Endodermal cell (in vitro differentiated cells): Measurements from ENCODE around the gene MLLT3. TPM values are rescaled to one million over a fixed set of nuclear protein-coding genes. Genes with fewer than 3 reads are reported as not detected.

Experiments used
- DNase-seq: peaks from one replicate; pipeline ENCODE4 v3.0.0-alpha.2; 2017
- H3K27ac ChIP-seq: 2 replicates; pipeline ENCODE4 v1.5.1; 2013; ENCODE audit warnings: mild to moderate bottlenecking, low read depth, low read length, moderate library complexity
- H3K27me3 ChIP-seq: 2 replicates; pipeline ENCODE4 v1.6.1; 2013; ENCODE audit warnings: mild to moderate bottlenecking, low read length, moderate library complexity; ENCODE audit not compliant: insufficient read depth, control insufficient read depth, poor library complexity, severe bottlenecking
- H3K36me3 ChIP-seq: 2 replicates; pipeline ENCODE4 v1.7.0; 2013; ENCODE audit warnings: mild to moderate bottlenecking, low read length, moderate library complexity; ENCODE audit not compliant: control insufficient read depth, insufficient read depth
- H3K4me1 ChIP-seq: one replicate; pipeline ENCODE4 v1.7.0; 2013; ENCODE audit warnings: low read length; ENCODE audit not compliant: control insufficient read depth, insufficient read depth
- H3K4me3 ChIP-seq: 2 replicates; pipeline ENCODE4 v1.5.1; 2013; ENCODE audit warnings: mild to moderate bottlenecking, low read length, moderate library complexity
- H3K9ac ChIP-seq: 2 replicates; pipeline ENCODE4 v1.6.1; 2013; ENCODE audit warnings: mild to moderate bottlenecking, low read length, moderate library complexity; ENCODE audit not compliant: poor library complexity, severe bottlenecking; ENCODE audit errors: extremely low read depth
- H3K9me3 ChIP-seq: 2 replicates; pipeline ENCODE4 v1.6.1; 2013; ENCODE audit warnings: mild to moderate bottlenecking, low read length, moderate library complexity; ENCODE audit not compliant: control insufficient read depth
- H3K27ac Mint-ChIP-seq: 2 replicates; pipeline ENCODE4 v1.8.0; 2020; ENCODE audit warnings: mixed read lengths
- H3K27me3 Mint-ChIP-seq: 2 replicates; pipeline ENCODE4 v1.8.0; 2021; ENCODE audit warnings: mild to moderate bottlenecking, mixed read lengths; ENCODE audit not compliant: insufficient read depth
- H3K36me3 Mint-ChIP-seq: 2 replicates; pipeline ENCODE4 v1.8.0; 2020; ENCODE audit warnings: low read depth, mixed read lengths
- H3K4me1 Mint-ChIP-seq: 2 replicates; pipeline ENCODE4 v1.8.0; 2020; ENCODE audit warnings: mixed read lengths
- H3K4me3 Mint-ChIP-seq: 2 replicates; pipeline ENCODE4 v1.8.0; 2020; ENCODE audit warnings: mild to moderate bottlenecking, moderate library complexity, mixed read lengths
- H3K9me3 Mint-ChIP-seq: 2 replicates; pipeline ENCODE4 v1.8.0; 2020; ENCODE audit warnings: mild to moderate bottlenecking, mixed read lengths
- CTCF ChIP-seq: fragments of 200-600 bp; sonication (generic); conservative IDR thresholded peaks from 2 replicates; pipeline ENCODE4 v1.5.0; 2021; ENCODE audit warnings: antibody characterized with exemption, mild to moderate bottlenecking
- WGBS, 2 experiments: methylation state at CpG; one replicate each; pipeline versions ENCODE4 v1.1.5 to v1.1.7; 2013; ENCODE audit warnings: missing lambda C conversion rate in 2 of 2, mixed read lengths in 1 of 2; ENCODE audit not compliant: insufficient coverage in 1 of 2, insufficient read length in 1 of 2; 5-methylcytosine and 5-hydroxymethylcytosine counted together
- total RNA-seq, 2 donors: library from RNA; stranded (reverse); fragmentation: NEBNext Ultra II Directional in 1 of 2; extraction: Animal tissue kit (Norgen Biotek cat#: 25700) in 1 of 2; gene quantifications; 2 replicates in 1 of 2; 3 replicates in 1 of 2; pipeline ENCODE4 v1.2.1, GENCODE V29; 2021

The MLLT3 gene
- total RNA-seq, 2 donors from 2014 or later, result 5.5 to 12.2 TPM

- WGBS, 2 experiments, result 94 to 100% methylated on average over 3 to 5 of the region's 5 CpGs
- H3K27ac ChIP-seq, result no peak overlapping the region
- Mint-ChIP-seq H3K27ac (no peak overlapping the region), H3K9me3 (no peaks in the 10 kb centered on the region), H3K27me3 (no peaks in the 10 kb centered on the region), H3K4me3 (no peak overlapping the region), H3K4me1 (peaks cover 24% of the 10 kb centered on the region), H3K36me3 (no peaks in the 10 kb centered on the region)
- H3K36me3 ChIP-seq, result peaks cover 6% of the 10 kb centered on the region
- peaks cover 5% of the 10 kb centered on the region for H3K4me1 ChIP-seq
- H3K4me3 ChIP-seq, result no peak overlapping the region
- H3K9me3 ChIP-seq, result no peaks in the 10 kb centered on the region
- no peaks in the 10 kb centered on the region for H3K27me3 ChIP-seq
- no peak for DNase-seq
- H3K9ac ChIP-seq, result no peak overlapping the region
- TF ChIP-seq CTCF, result no peak
Observed at GRCh38 chr9:20358207-20358606, 264.1 kb downstream of the MLLT3 start.

- no peaks in the 10 kb centered on the region for H3K27me3 Mint-ChIP-seq
- Histone ChIP-seq H3K27ac (peak overlapping the region; percentile 72), H3K9ac (no peak overlapping the region), H3K4me3 (peak overlapping the region; percentile 64), H3K9me3 (no peaks in the 10 kb centered on the region), H3K36me3 (peaks cover 6% of the 10 kb centered on the region), H3K4me1 (no peaks in the 10 kb centered on the region), H3K27me3 (no peaks in the 10 kb centered on the region)
- H3K27ac Mint-ChIP-seq, result no peak overlapping the region
- peaks cover 23% of the 10 kb centered on the region for H3K4me1 Mint-ChIP-seq
- DNase-seq, result no peak
- no peaks in the 10 kb centered on the region for H3K9me3 Mint-ChIP-seq
- 100% methylated on average over 1 of the region's 2 CpGs; no CpG with 5 or more reads in 1 of the 2 experiments for WGBS, 2 experiments
- H3K36me3 Mint-ChIP-seq, result no peaks in the 10 kb centered on the region
- no peak for TF ChIP-seq CTCF
- peak overlapping the region; percentile 54 for H3K4me3 Mint-ChIP-seq
Observed at GRCh38 chr9:20357037-20357432, 265.3 kb downstream of the MLLT3 start.

GRCh38 chr9:20356403-20357036 lies 265.8 kb downstream of the MLLT3 start:
- peak overlapping the region; percentile 4 for H3K9ac ChIP-seq
- H3K4me1 Mint-ChIP-seq, result peaks cover 23% of the 10 kb centered on the region
- 0 to 5% methylated on average over 8 to 10 of the region's 10 CpGs for WGBS, 2 experiments
- peak overlapping the region; percentile 54 for H3K4me3 Mint-ChIP-seq
- TF ChIP-seq CTCF, result peak; percentile 88
- no peaks in the 10 kb centered on the region for H3K9me3 ChIP-seq
- peak; percentile 88 for DNase-seq
- H3K27me3 ChIP-seq, result no peaks in the 10 kb centered on the region
- H3K9me3 Mint-ChIP-seq, result no peaks in the 10 kb centered on the region
- H3K27me3 Mint-ChIP-seq, result no peaks in the 10 kb centered on the region
- H3K36me3 Mint-ChIP-seq, result no peaks in the 10 kb centered on the region
- H3K27ac ChIP-seq, result peak overlapping the region; percentile 72
- H3K4me1 ChIP-seq, result no peaks in the 10 kb centered on the region
- H3K27ac Mint-ChIP-seq, result peak overlapping the region; percentile 81
- peaks cover 6% of the 10 kb centered on the region for H3K36me3 ChIP-seq
- peak overlapping the region; percentile 64 for H3K4me3 ChIP-seq
